GM12873 (cell line): ENCODE results near the gene ZBTB11.

Source experiments
- TF ChIP-seq, protein P1 (sequence below): IDR thresholded peaks from 2 replicates; pipeline ENCODE4 v1.5.1; 2012; ENCODE audit warnings: low read depth, mild to moderate bottlenecking, moderate library complexity, low read length, control low read depth; ENCODE audit not compliant: insufficient read depth; ENCODE audit errors: missing control alignments

ZBTB11 gene, protein sequence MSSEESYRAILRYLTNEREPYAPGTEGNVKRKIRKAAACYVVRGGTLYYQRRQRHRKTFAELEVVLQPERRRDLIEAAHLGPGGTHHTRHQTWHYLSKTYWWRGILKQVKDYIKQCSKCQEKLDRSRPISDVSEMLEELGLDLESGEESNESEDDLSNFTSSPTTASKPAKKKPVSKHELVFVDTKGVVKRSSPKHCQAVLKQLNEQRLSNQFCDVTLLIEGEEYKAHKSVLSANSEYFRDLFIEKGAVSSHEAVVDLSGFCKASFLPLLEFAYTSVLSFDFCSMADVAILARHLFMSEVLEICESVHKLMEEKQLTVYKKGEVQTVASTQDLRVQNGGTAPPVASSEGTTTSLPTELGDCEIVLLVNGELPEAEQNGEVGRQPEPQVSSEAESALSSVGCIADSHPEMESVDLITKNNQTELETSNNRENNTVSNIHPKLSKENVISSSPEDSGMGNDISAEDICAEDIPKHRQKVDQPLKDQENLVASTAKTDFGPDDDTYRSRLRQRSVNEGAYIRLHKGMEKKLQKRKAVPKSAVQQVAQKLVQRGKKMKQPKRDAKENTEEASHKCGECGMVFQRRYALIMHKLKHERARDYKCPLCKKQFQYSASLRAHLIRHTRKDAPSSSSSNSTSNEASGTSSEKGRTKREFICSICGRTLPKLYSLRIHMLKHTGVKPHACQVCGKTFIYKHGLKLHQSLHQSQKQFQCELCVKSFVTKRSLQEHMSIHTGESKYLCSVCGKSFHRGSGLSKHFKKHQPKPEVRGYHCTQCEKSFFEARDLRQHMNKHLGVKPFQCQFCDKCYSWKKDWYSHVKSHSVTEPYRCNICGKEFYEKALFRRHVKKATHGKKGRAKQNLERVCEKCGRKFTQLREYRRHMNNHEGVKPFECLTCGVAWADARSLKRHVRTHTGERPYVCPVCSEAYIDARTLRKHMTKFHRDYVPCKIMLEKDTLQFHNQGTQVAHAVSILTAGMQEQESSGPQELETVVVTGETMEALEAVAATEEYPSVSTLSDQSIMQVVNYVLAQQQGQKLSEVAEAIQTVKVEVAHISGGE

DNA sequence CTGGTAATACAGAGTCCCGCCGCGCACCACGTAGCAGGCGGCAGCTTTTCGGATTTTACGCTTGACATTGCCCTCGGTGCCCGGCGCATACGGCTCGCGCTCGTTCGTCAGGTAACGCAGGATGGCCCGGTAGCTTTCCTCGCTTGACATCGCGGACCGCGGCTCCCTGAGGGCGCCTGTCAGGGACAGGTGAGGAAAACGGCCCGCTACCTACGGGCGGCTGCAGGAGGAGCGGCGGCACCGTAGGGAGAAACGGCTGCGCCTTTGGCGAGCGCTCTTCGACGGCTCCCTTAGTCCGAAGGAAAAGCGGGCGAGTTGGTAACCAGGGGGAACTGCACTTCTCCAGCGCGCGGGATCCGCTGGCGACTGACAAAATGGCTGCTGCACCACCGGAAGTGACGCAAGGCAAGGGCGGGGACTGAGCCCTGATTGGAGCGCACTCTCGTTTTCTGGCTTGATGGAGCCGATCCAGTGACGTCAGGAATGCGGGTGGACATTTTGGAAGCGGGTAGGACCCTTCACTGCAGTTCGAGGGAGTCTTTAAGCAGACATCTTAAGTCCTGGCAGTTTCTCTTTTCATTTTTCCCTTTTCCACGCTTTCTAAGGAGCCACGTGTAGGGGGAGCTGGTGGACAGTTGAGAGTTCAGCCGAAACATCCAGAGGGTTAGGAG is at the start of gene ZBTB11:
ZBTB11 (minus strand) TSS at position 368 of the 671 bp plus-strand sequence; CDS start at position 150, 218 bp downstream.
- TF ChIP-seq, protein P1, sequence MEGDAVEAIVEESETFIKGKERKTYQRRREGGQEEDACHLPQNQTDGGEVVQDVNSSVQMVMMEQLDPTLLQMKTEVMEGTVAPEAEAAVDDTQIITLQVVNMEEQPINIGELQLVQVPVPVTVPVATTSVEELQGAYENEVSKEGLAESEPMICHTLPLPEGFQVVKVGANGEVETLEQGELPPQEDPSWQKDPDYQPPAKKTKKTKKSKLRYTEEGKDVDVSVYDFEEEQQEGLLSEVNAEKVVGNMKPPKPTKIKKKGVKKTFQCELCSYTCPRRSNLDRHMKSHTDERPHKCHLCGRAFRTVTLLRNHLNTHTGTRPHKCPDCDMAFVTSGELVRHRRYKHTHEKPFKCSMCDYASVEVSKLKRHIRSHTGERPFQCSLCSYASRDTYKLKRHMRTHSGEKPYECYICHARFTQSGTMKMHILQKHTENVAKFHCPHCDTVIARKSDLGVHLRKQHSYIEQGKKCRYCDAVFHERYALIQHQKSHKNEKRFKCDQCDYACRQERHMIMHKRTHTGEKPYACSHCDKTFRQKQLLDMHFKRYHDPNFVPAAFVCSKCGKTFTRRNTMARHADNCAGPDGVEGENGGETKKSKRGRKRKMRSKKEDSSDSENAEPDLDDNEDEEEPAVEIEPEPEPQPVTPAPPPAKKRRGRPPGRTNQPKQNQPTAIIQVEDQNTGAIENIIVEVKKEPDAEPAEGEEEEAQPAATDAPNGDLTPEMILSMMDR: peak; percentile 23

DNA sequence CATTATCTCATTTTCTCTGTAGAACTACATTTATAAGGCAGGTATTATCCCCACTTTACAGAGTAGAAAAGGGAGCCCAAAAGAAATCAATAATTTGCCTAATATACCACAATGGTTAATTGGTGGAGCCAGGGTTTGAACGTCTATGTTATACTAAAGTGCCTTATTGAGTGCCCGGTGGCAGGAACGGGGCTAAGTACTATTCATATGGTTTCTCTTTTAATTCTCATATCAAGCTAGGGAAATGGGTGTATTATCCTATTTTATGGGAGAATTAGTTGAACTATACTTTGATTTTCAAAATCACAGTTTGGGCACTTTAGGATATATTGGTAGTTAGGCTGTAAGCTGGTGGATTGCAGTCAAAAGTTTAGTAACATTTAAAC is 49.0 kb upstream of the ZBTB11 start:
- TF ChIP-seq, protein P1: no peak

DNA sequence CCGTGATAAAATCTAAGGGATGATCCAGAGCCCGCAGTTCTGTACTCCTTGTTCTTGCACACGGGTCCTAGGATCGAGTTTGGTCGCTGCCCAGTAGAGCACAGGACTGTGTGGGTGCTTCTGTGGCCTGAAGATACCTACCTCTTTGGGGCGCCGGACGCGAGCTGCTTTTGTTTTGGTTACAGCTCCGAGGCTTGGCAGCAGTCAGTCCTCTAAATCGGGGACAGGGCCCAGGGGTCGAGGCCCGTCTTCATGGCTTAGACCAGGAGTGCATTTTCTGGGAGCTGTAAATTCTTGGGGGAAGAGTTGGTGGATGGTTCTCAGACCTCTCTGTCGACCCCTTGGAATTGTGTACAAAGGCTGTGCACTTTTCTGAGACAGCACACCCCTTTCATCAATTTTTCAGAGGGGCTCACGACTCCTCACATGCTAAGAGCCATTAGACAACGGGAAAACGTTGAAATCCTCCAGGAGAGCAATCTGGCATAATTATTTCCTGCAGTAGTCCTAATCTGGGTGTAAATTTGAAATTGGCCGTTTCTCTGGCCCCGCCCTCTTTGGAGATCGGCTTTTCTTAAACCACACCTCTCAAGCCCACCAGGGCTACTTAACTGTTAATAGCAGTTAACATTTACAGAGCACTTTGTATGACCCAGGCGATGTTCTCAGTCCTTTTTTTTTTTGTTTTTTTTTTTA is 48.4 kb upstream of the ZBTB11 start:
- TF ChIP-seq, protein P1: no peak

DNA sequence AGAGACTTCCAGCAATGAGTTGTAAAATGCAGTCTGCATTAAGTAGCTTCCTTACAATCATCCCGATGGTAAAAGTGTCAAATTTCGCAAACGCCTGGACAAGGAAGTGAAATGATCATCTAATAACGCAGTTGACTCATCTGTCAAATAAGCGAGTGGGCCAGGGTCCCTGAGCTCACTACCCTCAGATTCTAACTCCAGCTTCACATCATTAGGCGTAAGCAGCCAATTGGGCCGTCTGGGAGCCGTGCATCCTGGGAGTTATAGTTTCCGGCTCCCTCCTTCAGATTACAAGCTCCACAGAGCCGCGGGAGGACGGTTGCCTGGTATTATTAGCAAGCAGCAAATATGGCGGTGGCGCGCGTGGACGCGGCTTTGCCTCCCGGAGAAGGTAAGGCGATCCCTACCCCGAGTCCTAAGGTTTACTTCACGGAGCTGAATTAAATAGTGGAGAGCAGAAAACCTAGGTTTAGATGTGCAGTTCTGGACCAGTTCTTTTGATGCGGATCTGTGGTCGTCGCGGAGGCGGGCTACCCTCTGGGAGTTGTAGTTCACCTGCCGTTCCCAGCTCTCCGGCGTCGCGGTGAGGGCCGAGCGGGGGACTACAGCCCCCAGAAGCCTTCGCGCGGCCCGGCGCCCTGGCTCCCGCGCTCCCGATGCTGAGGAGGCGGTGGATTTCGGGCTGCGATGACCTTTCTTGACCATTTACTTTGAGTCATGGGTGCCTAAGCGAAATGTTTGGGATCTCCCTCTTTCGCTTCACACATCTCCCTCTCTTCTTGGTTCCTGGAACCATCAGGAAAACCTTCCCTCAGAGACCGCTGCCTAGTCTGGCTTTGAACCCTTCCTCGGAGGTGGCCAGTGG is 47.6 kb upstream of the ZBTB11 start, which contains the start of gene CEP97:
CEP97 (plus strand) TSS at position 286 of the 865 bp plus-strand sequence; CDS start at position 349, 63 bp downstream.
- TF ChIP-seq, protein P1: no peak

DNA sequence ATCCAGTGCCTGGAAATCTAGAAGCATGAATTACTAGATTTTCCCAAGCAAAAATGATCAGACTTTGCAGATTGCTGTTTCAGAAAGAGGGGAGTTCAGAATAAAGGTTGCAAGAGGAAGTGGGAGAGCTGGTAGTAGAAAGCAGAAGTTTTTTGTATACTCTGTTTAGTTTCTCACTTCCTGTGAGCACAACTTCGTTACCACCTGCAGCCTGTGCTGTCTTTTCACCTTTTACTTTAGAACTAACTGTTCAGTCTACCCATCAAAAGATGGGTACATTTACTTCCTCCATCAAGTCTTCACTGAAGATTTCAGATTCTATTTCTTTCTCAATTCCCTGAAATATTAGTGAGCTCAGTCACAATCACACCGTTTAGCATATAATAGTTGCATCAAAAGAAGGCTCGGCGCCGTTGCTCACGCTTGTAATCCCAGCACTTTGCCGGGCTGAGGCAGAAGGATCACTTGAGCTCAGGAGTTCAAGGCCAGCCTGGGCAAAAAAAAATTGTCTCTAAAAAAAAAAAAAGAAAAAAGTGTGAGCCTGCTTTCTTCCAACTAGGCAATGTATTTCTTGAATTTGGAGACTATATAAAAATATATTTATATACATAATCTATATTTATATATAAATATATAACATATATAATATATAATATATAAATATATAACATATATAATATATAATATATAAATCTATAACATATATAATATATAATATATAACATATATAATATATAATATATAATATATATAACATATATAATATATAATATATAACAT is 45.7 kb upstream of the ZBTB11 start:
- TF ChIP-seq, protein P1: no peak
